ENCODE results near the gene DNTTIP2. TPM values are rescaled to one million over a fixed set of nuclear protein-coding genes. Genes with fewer than 3 reads are reported as not detected.
A peak's percentile ranks its signal among the peaks of the same experiment; 100 is the strongest.

Gene DNTTIP2
- total RNA-seq, 2 experiments from 2014 or later = 114 to 117 TPM

DNA sequence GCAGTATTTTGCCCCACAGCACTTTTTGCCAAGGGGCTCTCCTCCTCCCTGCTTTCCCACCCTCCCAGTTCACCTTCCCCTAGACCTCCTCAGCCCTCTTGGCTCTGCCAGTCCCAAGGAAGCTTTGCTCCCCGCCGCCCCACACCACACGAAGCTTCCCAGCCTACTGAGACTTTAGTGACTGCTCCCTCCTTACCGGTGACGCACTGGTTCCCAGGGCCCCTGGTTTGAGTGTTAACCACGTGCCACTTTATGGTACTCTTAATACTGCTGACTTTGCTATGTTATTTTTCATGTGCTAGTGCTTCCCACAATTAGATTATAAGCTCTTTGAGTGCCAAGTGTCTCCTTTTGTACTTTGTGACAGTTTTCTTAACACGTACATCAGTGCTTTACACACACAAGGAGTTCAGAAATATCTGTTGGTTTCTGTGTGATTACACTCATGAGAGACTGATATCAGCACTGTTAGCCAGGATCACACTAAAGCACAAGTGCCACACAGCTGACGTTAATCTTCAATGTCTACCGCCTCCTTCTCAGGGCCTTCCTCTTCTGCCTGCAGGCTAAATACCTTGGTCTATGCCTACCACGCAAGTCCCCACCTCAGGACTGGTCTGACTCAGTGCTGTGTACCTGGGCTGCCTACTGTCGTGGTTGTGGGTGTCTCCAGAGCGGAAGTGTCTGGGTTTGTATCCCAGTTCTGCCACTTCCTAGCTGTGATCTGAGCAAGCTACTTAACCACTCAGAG, 61.0 kb downstream of the DNTTIP2 start:
- Mint-ChIP-seq H3K27ac (peak overlapping the region; percentile 45), H3K36me3 (no peaks in the 10 kb centered on the region), H3K9me3 (no peaks in the 10 kb centered on the region), H3K27me3 (no peaks in the 10 kb centered on the region), H3K4me3 (no peak overlapping the region), H3K4me1 (peaks cover 18% of the 10 kb centered on the region)
- DNase-seq = peak; percentile 6

GRCh38 chr1:93816970-93817678, 61.9 kb downstream of the DNTTIP2 start:
- Mint-ChIP-seq H3K4me1 (peaks cover 18% of the 10 kb centered on the region), H3K27ac (no peak overlapping the region), H3K9me3 (no peaks in the 10 kb centered on the region), H3K27me3 (no peaks in the 10 kb centered on the region), H3K4me3 (no peak overlapping the region), H3K36me3 (no peaks in the 10 kb centered on the region)
- no peak for DNase-seq

Other genes with a start within 250 kb of the DNTTIP2 start
- under 1 TPM; 0.66 to 0.72 TPM for gene BCAR3, start 197.4 kb downstream of the DNTTIP2 start, total RNA-seq
- gene GCLM, start 30.2 kb upstream of the DNTTIP2 start, total RNA-seq = 10 to 100 TPM; 16.0 to 17.8 TPM
- not detected for gene ABCA4, start 241.9 kb upstream of the DNTTIP2 start, total RNA-seq

Measured in activated naive CD8-positive, alpha-beta T cell treated with anti-CD3 and anti-CD28 coated beads for 36 hours (primary cell).